Measurements from ENCODE around the gene DYRK1A.
A peak's percentile ranks its signal among the peaks of the same experiment; 100 is the strongest.

DYRK1A gene

DNA sequence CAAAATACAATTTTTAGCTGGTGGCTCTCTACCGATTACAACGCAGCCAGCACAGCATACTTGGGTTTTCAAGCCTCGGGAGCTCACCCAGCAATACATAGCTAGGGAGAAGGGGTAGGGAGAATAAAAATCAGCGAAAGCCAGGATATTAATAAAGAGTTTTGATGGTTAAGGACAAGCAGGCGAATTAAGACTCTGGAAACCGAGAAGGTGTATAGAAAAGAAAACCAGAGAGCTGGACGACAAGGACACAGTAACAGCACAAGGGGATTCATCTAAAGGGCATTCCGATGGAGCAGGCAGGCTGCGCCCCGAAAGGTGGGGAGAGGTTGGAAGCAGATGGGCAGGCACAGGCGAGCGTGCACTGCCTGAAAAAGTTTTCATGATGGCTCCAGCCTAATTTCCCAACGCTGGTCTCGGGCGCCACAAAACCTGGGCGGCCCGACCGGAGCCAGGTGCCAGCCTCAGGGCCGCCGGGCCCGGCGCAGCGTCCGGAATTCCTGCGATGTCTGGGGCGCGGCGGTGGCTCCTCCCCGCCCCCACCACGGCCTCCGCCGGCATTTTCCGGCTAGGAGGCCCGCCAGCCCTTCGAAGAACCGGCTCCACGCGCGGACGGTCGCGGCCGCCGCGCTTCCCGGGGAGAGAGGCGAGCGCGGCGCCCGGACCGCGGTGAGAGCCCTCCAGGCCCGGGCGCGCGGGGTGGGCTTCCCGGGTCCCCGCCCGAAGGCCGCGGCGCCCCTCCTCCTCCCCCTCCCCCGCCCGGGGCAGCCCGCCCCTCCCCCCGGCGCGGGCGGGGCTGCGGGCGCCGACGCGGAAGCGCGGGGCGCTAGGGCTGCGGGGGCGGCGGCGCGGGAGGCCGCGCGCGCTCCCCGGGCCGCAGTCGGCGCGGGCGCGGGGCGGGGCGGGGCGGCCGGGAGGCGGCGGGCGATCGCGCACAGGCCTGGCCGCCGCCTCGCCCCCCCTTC lies 774 bp upstream of the DYRK1A start:
- DNase-seq, result peak; percentile 53 to 85 (median 66)

DNA sequence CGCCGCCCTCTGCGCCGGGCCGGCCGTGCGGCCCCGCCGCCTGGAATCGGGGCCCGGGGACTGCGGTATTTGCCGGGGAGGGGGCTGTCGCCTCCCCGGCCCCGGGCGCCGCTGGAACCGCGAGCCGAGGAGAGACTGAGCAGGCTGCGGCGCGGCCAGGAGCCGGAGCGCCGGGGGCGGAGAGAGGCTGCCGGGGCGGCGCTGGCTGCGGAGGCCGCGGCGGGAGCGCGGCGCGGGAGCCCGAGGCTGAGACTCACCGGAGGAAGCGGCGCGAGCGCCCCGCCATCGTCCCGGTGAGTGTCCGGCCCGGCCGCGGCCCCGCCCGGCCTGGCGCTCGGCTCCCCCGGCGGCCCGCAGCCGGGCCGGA lies 746 bp downstream of the DYRK1A start:
- DNase-seq, result peak in 2 of 6 experiments; percentile 25 to 72

DNA sequence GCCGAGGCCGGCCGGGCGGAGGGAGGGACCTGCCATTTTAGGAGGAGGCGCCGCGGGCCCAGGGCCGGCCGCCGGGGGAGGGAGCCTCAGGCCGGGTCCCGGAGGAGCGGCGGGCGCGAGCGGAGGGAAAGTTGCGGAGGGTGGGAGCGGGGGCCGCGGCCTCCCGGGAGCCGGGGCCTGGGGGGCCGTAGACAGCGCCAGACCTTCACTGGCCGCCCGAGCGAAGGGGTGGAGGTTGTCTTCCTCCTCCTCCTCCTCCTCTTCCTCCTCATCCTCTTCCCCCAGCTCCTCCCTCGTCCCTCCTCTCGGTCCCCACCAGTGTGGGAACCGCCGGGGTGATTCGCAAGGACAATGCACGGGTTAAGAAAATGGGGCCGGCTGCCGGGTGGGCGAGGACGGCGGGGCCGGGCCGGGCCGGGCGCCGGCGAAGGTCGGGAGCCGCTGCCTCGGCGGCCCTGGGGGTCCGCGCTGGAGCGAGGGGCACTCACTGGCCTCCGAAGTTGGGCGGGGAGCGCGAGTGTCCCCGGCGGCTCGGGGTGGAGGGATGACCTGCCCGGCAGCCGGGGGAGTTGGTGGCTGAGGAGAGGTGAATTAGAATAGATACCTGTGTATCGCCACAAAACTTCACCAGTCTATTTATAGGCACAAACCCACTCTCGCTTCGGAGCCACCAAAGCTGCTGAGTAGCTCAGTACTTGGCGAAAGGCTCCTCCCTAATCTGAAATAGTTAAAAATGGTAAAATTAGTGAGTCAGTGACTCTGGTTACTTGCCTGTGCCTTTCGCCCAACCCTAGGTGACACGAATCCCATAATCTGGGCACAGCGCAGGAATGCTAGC lies 1.3 kb downstream of the DYRK1A start:
- peak in 4 of 6 experiments; percentile 12 to 47 (median 26) for DNase-seq

DNA sequence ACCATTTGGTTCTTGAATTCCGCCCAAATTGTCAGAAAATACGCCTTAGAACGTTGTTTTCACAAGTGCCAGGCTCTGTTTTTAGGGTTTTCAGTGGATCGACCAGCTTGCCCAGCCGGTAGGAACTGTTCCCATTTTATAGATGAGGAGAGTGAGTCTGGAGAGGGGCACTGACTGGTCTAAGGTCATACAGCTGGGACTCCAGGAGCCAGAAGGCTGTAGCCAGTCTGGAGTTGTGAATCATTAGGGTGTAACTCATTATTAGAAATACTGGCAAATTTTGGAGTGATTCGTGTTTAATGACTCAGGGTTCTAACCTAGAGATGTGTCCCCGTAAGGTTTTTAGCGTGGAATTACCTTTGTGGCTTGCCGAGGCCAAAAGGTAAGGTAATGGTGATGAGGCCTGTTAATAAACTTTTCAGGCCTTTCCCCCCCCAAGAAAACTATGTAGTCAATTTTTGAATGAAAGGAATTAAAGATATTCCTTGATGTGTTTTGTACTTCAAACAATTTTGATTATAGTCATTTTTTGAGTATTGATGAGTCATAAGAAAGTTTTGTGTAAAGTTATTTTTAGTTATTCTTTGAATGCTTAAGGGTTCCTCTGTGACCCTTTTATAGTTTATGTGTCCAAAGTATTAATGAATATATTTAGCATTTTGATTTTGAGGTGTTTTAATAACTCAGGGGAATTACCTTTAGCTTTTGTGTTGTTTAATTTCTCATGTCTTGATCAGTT lies 2.1 kb downstream of the DYRK1A start:
- DNase-seq, result no peak

GRCh38 chr21:37369307-37369854 lies 2.8 kb downstream of the DYRK1A start:
- no peak for DNase-seq

DNA sequence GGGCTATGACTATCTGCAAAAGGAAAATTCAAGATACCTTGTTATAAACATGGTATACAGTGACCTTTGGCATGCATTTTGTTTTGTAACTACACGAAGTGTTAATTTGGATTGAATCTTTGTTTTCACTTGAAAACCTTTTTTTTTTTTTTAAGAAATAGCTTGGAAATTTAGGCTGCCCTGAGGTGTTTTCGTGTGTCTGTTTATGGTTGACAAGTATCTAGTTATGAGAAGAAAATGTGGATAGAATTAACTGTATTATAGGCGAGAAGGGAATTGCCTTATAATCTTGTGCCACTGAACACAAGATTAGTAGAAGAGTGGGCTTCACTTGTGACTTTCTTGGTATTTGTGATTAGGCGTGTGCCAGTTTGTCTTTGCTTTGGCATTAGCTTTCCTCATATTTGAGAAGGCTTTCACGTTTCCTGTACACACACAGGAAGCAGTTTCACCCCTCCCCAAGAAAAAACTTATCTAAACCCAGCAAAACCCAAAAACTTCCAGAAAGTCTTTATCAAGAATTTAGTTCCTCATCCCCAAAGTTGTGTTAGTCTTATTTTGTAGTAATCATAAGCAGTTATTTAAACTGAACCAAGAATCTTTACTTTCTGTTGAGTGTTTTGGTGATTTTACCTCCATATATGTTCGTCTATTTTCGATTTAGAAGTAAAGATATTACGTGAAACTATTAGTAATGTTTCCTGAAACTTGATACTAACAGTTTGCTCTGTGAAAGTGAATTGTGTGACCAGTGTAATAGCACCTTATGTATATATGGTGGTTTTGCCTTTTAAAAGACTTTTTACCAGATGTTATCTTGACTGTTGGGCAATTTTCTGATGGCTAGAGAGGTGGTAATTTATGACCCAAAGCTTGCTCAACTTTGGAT lies 3.8 kb downstream of the DYRK1A start:
- DNase-seq, result peak in 2 of 6 experiments; percentile 13 to 21

GRCh38 chr21:37371041-37371397 lies 4.4 kb downstream of the DYRK1A start:
- no peak for DNase-seq

GRCh38 chr21:37372127-37372731 lies 5.7 kb downstream of the DYRK1A start:
- no peak for DNase-seq

- DNase-seq, result no peak
Measured at GRCh38 chr21:37372951-37373350, 6.4 kb downstream of the DYRK1A start.

DNA sequence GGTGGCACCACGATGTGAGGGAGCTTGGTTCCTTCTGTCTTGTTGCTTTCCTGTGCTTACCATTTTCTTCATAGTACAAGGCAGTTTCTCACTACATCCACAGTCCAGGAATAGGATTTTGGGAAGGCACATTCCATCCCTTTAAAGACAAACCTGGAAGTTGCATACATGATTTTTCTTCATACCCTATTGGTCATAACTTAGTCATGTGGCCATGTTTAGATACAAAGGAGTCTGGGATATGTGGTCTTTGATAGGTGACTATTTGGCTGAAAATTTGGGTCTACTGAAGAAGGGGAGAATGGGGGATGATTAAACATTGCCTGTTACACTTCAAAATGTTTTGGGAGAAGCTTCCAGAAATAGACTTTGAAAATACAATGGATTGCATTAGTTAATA lies 7.0 kb downstream of the DYRK1A start:
- no peak for DNase-seq

DNA sequence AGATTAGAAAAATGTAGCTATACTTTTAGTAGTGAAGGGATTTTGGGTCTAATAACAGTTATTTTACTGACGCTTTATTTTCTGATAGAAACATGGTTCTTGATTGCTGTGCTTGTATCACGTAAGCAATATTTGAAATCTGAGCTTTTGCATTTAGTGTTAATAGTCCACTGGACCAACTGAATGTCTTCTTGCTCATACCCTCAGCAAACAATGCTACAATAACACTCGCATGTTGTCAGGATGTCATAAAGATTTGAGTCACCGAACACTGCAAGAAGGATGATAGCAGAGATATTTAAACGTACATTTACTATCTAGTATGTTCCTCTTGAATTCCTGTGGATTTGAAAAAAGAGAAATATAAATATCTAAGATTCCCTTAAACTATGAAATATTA lies 7.5 kb downstream of the DYRK1A start:
- no peak for DNase-seq

DNA sequence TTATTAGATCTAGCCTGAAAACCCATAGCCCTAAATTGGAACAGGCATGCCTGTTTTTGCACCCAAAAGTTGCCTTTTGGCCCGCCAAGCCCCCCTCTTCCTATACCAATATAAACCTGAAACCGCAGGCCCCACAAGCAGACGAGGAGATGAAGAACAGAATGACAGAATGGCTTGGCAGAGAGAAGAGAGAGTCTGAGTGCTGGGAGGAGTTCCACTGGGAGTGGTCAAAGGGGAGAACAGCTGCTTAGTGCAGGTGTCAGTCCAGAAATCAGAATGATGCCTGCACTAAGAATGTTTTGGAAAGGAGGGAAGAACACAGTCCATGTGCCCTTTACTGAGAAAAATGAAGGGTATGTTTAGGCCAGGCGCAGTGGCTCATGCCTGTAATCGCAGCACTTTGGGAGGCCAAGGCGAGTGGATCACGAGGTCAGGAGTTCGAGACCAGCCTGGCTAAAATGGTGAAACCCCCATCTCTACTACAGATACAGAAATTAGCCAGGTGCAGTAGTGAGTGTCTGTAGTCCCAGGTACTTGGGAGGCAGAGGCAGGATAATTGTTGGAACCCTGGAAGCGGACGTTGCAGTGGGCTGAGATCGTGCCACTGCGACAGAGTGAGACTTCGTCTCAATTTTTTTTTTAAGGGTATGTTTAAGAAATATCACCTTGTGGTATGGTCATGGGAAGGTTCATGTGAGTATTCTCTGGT lies 9.4 kb downstream of the DYRK1A start:
- DNase-seq, result no peak

GRCh38 chr21:37378700-37379139 lies 12.1 kb downstream of the DYRK1A start:
- DNase-seq, result no peak

GRCh38 chr21:37380349-37381323 lies 14.1 kb downstream of the DYRK1A start:
- no peak for DNase-seq

DNA sequence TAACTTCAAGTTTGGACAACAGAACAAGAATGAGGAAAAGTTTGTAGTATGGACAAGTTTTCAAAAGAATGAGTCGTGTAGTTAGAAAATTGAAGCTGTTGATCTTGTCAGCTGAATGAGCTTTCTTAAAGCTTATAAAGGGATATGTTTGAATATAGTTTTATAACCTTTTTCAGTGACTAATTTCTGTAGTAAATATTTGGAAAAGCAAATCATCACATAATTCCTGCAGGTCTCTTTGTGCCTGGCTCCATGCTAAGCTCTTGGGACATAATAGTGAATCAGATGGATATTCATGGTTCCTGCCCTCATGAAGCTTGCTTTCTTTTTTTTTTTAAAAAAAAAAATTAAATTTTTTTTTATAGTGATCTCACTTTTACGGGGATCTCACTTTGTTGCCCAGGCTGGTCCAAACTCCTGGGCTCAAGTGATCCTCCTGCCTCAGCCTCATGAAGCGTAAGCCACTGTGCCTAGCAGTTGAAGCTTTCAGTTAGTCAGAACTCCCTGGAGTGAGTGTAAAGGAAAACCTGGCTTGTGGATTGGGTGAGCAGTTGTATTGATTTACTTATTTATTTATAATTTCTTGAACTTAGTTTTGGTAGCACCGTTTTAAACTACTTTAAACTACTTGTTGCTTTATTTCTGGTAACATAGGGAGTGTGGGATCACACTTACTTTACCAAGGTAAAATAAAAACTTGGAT lies 15.5 kb downstream of the DYRK1A start:
- DNase-seq, result no peak

DNA sequence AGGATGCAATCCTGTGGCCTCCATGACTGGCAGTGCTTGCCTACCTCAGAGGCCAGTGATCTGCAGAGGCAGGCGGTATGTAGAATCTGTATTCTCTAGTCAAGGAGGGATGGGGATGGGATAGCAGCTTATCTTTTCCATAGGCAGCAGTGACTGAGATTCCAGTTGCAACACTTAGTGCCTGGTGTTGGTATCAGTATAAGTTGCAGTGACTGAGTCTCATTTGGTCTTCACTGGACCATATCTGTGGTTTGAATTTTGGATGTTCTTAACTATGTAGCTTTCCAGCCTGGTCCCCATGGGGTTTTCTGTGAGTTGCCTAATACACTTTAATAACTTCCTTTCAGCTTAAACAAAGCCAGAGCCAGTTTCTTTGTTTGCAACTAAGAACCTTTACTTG lies 16.5 kb downstream of the DYRK1A start:
- DNase-seq, result no peak

- no peak for DNase-seq
Measured at GRCh38 chr21:37383784-37384311, 17.3 kb downstream of the DYRK1A start.

GRCh38 chr21:37384416-37384815 lies 17.8 kb downstream of the DYRK1A start:
- no peak for DNase-seq
